ENCODE measurements around the gene COLEC12.

COLEC12 gene

DNA sequence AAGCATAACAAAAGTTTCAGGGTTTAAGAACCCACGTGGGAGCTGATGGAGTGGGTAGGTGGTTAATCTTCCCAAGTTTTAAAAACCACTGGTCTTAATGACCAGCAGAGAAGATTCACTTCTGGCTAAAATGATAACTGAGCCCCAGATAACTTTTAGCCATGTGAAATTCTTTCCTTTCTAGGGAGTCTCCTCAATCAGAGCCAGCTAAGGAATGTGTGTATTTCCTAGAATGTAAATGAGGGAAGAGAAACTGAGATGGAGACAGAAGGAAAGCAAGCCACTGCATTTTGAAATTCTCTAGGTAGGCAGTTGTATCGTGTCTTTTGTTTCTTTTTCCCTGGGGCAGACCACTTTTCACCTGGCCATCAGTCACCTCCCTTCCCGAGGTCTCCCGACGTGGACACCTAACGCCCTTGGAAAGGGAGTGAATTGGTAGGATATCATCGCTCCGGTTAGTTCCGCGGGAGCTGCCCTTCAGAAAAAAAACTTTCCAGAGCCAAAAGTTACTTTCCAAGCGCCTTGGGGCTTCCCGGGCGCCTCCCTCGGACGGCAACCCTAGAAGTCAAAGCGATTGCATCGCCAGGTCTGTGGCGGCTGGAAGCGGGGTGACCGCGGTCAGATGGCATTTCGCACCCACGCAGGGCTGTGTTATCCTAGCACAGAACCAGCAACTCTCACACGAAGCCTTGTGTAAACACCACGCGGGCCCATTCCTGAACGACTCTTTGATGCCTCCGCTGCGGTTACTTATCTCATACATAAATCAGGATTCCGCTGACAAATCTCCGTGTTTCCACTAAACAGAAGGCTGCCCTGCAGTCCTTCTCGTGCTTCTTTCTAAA lies 1.3 kb downstream of the COLEC12 start:
- DNase-seq (ENCODE audit: low read depth, low spot score), result peak; percentile 71
- H3K4me3 ChIP-seq (ENCODE audit: low read depth, low read length), result peak overlapping the region; percentile 59
- TF ChIP-seq, protein P1, sequence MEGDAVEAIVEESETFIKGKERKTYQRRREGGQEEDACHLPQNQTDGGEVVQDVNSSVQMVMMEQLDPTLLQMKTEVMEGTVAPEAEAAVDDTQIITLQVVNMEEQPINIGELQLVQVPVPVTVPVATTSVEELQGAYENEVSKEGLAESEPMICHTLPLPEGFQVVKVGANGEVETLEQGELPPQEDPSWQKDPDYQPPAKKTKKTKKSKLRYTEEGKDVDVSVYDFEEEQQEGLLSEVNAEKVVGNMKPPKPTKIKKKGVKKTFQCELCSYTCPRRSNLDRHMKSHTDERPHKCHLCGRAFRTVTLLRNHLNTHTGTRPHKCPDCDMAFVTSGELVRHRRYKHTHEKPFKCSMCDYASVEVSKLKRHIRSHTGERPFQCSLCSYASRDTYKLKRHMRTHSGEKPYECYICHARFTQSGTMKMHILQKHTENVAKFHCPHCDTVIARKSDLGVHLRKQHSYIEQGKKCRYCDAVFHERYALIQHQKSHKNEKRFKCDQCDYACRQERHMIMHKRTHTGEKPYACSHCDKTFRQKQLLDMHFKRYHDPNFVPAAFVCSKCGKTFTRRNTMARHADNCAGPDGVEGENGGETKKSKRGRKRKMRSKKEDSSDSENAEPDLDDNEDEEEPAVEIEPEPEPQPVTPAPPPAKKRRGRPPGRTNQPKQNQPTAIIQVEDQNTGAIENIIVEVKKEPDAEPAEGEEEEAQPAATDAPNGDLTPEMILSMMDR (IDR thresholded peaks at IDR 0.05; ENCODE audit: low read depth, low read length), result no peak
- in situ Hi-C loops (cut with HindIII; ENCODE audit: low sequenced_read_pairs), result no loop called here

GRCh38 chr18:497688-498087 lies 2.8 kb downstream of the COLEC12 start:
- in situ Hi-C loops (cut with HindIII; ENCODE audit: low sequenced_read_pairs), result no loop called here
- TF ChIP-seq, protein P1 (IDR thresholded peaks at IDR 0.05; ENCODE audit: low read depth, low read length), result no peak
- DNase-seq (ENCODE audit: low read depth, low spot score), result no peak
- H3K4me3 ChIP-seq (ENCODE audit: low read depth, low read length), result no peak overlapping the region

- TF ChIP-seq, protein P1 (IDR thresholded peaks at IDR 0.05; ENCODE audit: low read depth, low read length), result no peak
- in situ Hi-C loops (cut with HindIII; ENCODE audit: low sequenced_read_pairs), result no loop called here
- no peak overlapping the region for H3K4me3 ChIP-seq (ENCODE audit: low read depth, low read length)
- DNase-seq (ENCODE audit: low read depth, low spot score), result no peak
Measured at GRCh38 chr18:495452-495851, 5.0 kb downstream of the COLEC12 start.

GRCh38 chr18:495017-495416 lies 5.5 kb downstream of the COLEC12 start:
- no peak for DNase-seq (ENCODE audit: low read depth, low spot score)
- H3K4me3 ChIP-seq (ENCODE audit: low read depth, low read length), result no peak overlapping the region
- TF ChIP-seq, protein P1 (IDR thresholded peaks at IDR 0.05; ENCODE audit: low read depth, low read length), result no peak
- in situ Hi-C loops (cut with HindIII; ENCODE audit: low sequenced_read_pairs), result no loop called here

GRCh38 chr18:493986-494983 lies 6.2 kb downstream of the COLEC12 start:
- in situ Hi-C loops (cut with HindIII; ENCODE audit: low sequenced_read_pairs), result no loop called here
- TF ChIP-seq, protein P1 (IDR thresholded peaks at IDR 0.05; ENCODE audit: low read depth, low read length), result no peak
- no peak overlapping the region for H3K4me3 ChIP-seq (ENCODE audit: low read depth, low read length)
- peak; percentile 30 for DNase-seq (ENCODE audit: low read depth, low spot score)

GRCh38 chr18:492451-492850 lies 8.1 kb downstream of the COLEC12 start:
- DNase-seq (ENCODE audit: low read depth, low spot score), result no peak
- in situ Hi-C loops (cut with HindIII; ENCODE audit: low sequenced_read_pairs), result no loop called here
- TF ChIP-seq, protein P1 (IDR thresholded peaks at IDR 0.05; ENCODE audit: low read depth, low read length), result no peak
- H3K4me3 ChIP-seq (ENCODE audit: low read depth, low read length), result no peak overlapping the region
